Right kidney (tissue), 1 donor: ENCODE measurements around the gene CD320.

Experiments used
- DNase-seq: peaks from one replicate; pipeline ENCODE4 v3.0.0-alpha.2; 2016

CD320 gene

DNA sequence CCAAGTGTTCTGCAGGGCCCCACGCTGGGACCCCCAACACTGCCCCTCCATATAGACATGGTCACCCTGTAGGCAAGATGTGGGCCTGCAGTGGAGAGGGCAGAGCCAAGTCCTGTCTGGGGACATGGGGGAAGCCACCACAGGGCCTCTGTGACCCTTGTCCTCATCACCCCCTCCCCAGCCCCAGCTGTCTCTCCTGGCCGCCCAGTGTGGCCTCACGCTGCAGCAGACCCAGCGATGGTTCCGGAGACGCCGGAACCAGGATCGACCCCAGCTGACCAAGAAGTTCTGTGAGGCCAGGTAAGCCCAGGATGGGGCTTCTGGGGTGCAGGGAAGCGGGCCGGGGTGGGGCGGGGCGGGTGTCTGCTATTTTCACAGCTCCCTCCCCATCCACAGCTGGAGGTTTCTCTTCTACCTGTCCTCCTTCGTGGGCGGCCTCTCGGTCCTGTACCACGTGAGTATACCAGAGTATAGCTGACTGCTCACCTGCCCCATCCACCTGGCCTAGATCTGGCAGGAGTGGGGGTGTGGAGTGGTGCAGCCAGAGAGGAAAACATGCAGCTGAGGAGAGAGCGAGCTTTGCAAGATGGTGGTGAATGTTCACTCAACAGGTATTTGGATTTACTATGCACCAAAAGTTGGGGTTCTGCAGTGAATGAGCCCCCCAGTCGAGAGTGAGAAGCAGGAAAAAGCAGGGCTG lies 52.6 kb downstream of the CD320 start:
- no peak for DNase-seq

DNA sequence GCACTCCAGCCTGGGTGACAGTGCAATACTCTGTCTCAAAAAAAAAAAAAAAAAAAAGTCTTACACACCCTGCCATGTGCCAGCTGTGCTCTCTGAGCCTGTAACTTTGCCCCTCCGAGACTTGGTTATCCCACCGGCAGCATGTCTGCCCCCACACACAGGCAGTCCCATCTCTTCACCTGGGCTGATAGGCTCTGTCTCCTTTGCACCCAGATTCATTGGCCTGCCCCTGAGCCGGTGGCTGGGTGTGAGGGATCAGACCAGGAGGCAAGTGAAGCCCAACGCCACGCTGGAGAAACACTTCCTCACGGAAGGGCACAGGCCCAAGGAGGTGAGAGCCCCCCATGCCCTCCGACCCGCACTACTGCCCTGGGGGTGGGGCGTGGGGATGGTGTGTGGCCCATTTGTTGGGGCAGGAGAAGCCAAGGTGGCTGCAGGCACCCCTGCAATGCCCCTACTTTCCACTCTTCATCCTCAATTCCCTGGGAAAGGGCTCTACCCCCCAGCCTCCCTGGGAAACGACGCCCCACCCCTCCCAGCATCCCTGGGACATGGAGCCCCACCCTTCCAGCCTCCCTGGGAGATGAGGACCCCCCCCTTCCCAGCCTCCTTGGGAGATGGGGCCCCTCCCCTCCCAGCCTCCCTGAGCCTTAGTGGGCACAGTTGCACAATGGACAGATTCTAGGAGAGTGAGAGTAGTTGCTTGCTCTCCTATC lies 53.7 kb downstream of the CD320 start:
- DNase-seq, result no peak

DNA sequence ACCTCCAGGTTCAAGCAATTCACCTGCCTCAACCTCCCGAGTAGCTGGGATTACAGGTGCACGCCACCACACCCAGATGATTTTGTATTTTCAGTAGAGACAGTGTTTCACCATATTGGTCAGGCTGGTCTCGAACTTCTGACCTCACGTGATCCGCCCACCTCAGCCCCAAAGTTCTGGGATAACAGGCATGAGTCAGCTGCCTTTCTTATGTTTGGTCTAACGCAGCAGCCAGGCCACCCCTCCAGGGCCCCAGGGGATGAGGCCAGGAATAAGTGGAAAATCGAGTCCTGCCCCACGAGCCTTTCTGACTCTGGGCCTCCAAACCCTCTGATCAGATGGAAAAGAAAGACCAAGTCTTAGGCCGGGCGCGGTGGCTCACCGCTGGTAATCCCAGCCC lies 54.5 kb downstream of the CD320 start:
- no peak for DNase-seq

DNA sequence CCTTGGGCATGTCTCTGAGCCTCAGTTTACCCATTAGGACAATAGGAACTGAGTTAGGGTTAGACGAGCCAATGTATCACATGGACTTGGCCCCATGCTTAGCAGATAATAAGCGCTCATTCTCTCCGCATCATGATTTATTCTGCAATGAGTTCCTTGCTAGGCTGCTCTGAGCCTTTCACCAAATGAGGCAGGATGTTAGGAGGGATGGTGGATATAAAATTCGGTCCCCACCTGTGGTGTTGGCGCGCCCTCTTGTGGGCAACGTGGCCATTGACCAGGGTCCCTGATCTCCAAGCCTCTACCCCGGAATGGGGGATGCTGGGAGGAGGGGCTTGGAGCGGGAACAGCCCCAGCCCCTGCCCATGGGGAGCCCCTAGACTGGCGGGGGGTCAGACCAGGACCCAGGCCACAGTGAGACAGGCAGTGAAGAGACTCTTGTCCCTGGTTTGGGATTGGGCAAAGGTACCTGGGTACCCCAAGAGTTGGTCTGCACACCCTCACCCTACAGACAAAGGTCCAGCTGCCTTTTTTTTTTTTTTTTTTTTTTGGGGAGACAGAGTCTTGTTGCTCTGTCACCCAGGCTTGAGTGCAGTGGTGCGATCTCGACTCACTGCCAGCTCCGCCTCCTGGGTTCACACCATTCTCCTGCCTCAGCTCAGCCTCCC lies 55.1 kb downstream of the CD320 start:
- DNase-seq, result peak; percentile 56
